Measurements from ENCODE around the gene SCLY. TPM values are rescaled to one million over a fixed set of nuclear protein-coding genes. Genes with fewer than 3 reads are reported as not detected.

The SCLY gene
- polyA plus RNA-seq, 2 of the 4 experiments (the other 2 are of a cell fraction): 19.0 to 28.3 TPM

- Histone ChIP-seq H3K4me3 (no peak overlapping the region), H3K27ac (no peak overlapping the region), H3K4me1 (no peaks in the 10 kb centered on the region), H3K4me2 (no peak overlapping the region), H3K9me3 (no peaks in the 10 kb centered on the region)
- FAIRE-seq (no peak), DNase-seq (ENCODE audit: low read depth in 1 of 2, low spot score in 1 of 2) (no peak), ATAC-seq (no peak)
- ChIA-PET POLR2A (no interaction called here), CTCF (interaction anchor here (1.7 kb wide), 1 partner anchor 12 kb away, joined by 5 read pairs; no protein-coding TSS in a partner anchor)
- WGBS (ENCODE audit: missing lambda C conversion rate): 89% methylated on average over 6 of the region's 6 CpGs
- TF ChIP-seq E2F6 (IDR thresholded peaks at IDR 0.05; ENCODE audit: borderline replicate concordance, low read depth) (no peak), BHLHE40 (IDR thresholded peaks at IDR 0.05; ENCODE audit: low read depth, low read length) (no peak), HEYL (CRISPR knock-in tag; IDR thresholded peaks at IDR 0.05) (no peak), BCL3 (IDR thresholded peaks at IDR 0.05) (no peak), EHF (CRISPR knock-in tag; IDR thresholded peaks at IDR 0.05) (no peak), RAD21 (conservative IDR thresholded peaks at IDR 0.05 in 1 of 2, IDR thresholded peaks at IDR 0.05 in 1 of 2) (no peak), JUNB (IDR thresholded peaks at IDR 0.05) (no peak), HOXA7 (CRISPR knock-in tag; IDR thresholded peaks at IDR 0.05) (no peak), SREBF2 (IDR thresholded peaks at IDR 0.05) (no peak), CBX2 (IDR thresholded peaks at IDR 0.05; ENCODE audit: borderline replicate concordance, low read depth) (no peak), REST (IDR thresholded peaks at IDR 0.05) (no peak), USF2 (IDR thresholded peaks at IDR 0.05) (no peak), ELK1 (IDR thresholded peaks at IDR 0.05; ENCODE audit: low read depth, low read length) (no peak), ATOH8 (CRISPR knock-in tag; IDR thresholded peaks at IDR 0.05; ENCODE audit: low read depth) (no peak), TP53 (CRISPR knock-in tag; IDR thresholded peaks at IDR 0.05) (no peak), NR3C1 (IDR thresholded peaks at IDR 0.05) (no peak), ZFP36 (IDR thresholded peaks at IDR 0.05; ENCODE audit: borderline replicate concordance, partially characterized antibody) (no peak), MYC (IDR thresholded peaks at IDR 0.05; ENCODE audit: borderline replicate concordance, low read length) (no peak), HES2 (IDR thresholded peaks at IDR 0.05) (no peak)
Measured at GRCh38 chr2:238043851-238044250, 16.9 kb upstream of the SCLY start.
